ENCODE data around the gene HIVEP2. TPM values are rescaled to one million over a fixed set of nuclear protein-coding genes. Genes with fewer than 3 reads are reported as not detected.

Gene HIVEP2
- total RNA-seq, 1 experiment from 2014 or later: 9.1 TPM

- intact Hi-C loops (cut with micrococcal nuclease): no loop called here
- DNase-seq (no peak), ATAC-seq (no peak)
- no peaks in the 10 kb centered on the region for H3F3A ChIP-seq (ENCODE audit: low read length, unreplicated experiment)
- no peaks in the 10 kb centered on the region for H3K4me1 ChIP-seq (ENCODE audit: insufficient read depth, low read length)
- H3K36me3 ChIP-seq (ENCODE audit: low read depth, low read length): no peaks in the 10 kb centered on the region
- TF ChIP-seq EZH2phosphoT487 (IDR thresholded peaks at IDR 0.05; ENCODE audit: borderline replicate concordance, low read length) (no peak), EZH2 (IDR thresholded peaks at IDR 0.05; ENCODE audit: low read length, unreplicated experiment) (no peak), CTCF (conservative IDR thresholded peaks at IDR 0.05; ENCODE audit: low read depth, low read length) (no peak)
- H4K20me1 ChIP-seq (ENCODE audit: low read length): no peaks in the 10 kb centered on the region
- no peak overlapping the region for H3K4me2 ChIP-seq (ENCODE audit: low read length)
- no peak overlapping the region for H2AFZ ChIP-seq (ENCODE audit: low read length)
- no peak overlapping the region for H3K9ac ChIP-seq (ENCODE audit: low read length)
- H3K9me2 ChIP-seq (replicated peaks; ENCODE audit: low read length): no peaks in the 10 kb centered on the region
- H3K9me3 ChIP-seq (ENCODE audit: low read length): no peaks in the 10 kb centered on the region
- H3K4me3 ChIP-seq (ENCODE audit: low read length): no peak overlapping the region
- peaks cover 13% of the 10 kb centered on the region; the same call in 1 of the 2 replicates for H3K79me2 ChIP-seq (ENCODE audit: low read length)
- no TSS peak for BruUV-seq (replicated peaks)
- CTCF ChIA-PET: no interaction called here
- POLR2A ChIA-PET (ENCODE audit: unreplicated experiment): no interaction called here
- H3K27ac ChIP-seq (ENCODE audit: low read length): no peak overlapping the region
- H3K27me3 ChIP-seq (ENCODE audit: low read length): no peaks in the 10 kb centered on the region
Measured at GRCh38 chr6:142912125-142912524, 32.9 kb downstream of the HIVEP2 start.

- no peak overlapping the region for H3K27ac ChIP-seq (ENCODE audit: low read length)
- H3K9me3 ChIP-seq (ENCODE audit: low read length): no peaks in the 10 kb centered on the region
- no peaks in the 10 kb centered on the region for H4K20me1 ChIP-seq (ENCODE audit: low read length)
- H3K9me2 ChIP-seq (replicated peaks; ENCODE audit: low read length): no peaks in the 10 kb centered on the region
- no peaks in the 10 kb centered on the region for H3F3A ChIP-seq (ENCODE audit: low read length, unreplicated experiment)
- BruUV-seq (replicated peaks): no TSS peak
- TF ChIP-seq EZH2 (IDR thresholded peaks at IDR 0.05; ENCODE audit: low read length, unreplicated experiment): no peak
- no peak for TF ChIP-seq CTCF (conservative IDR thresholded peaks at IDR 0.05; ENCODE audit: low read depth, low read length)
- TF ChIP-seq EZH2phosphoT487 (IDR thresholded peaks at IDR 0.05; ENCODE audit: borderline replicate concordance, low read length): no peak
- ChIA-PET POLR2A (ENCODE audit: unreplicated experiment) (no interaction called here), CTCF (no interaction called here)
- peaks cover 20% of the 10 kb centered on the region; the same call in 1 of the 2 replicates for H3K79me2 ChIP-seq (ENCODE audit: low read length)
- no peak overlapping the region for H2AFZ ChIP-seq (ENCODE audit: low read length)
- ATAC-seq: no peak
- no peak overlapping the region for H3K9ac ChIP-seq (ENCODE audit: low read length)
- no peaks in the 10 kb centered on the region for H3K4me1 ChIP-seq (ENCODE audit: insufficient read depth, low read length)
- no peaks in the 10 kb centered on the region for H3K36me3 ChIP-seq (ENCODE audit: low read depth, low read length)
- intact Hi-C loops (cut with micrococcal nuclease): no loop called here
- no peak for DNase-seq
- H3K27me3 ChIP-seq (ENCODE audit: low read length): no peaks in the 10 kb centered on the region
- no peak overlapping the region for H3K4me3 ChIP-seq (ENCODE audit: low read length)
- H3K4me2 ChIP-seq (ENCODE audit: low read length): no peak overlapping the region
Measured at GRCh38 chr6:142911430-142911829, 33.5 kb downstream of the HIVEP2 start.

GRCh38 chr6:142909686-142910085, 35.3 kb downstream of the HIVEP2 start:
- peaks cover 32% of the 10 kb centered on the region for H3K79me2 ChIP-seq (ENCODE audit: low read length)
- ATAC-seq (no peak), DNase-seq (no peak)
- no peaks in the 10 kb centered on the region for H3K27me3 ChIP-seq (ENCODE audit: low read length)
- BruUV-seq (replicated peaks): no TSS peak
- no peak overlapping the region for H2AFZ ChIP-seq (ENCODE audit: low read length)
- no peaks in the 10 kb centered on the region for H3F3A ChIP-seq (ENCODE audit: low read length, unreplicated experiment)
- H3K4me1 ChIP-seq (ENCODE audit: insufficient read depth, low read length): peaks cover 2% of the 10 kb centered on the region; the same call in 1 of the 2 replicates
- CTCF ChIA-PET: no interaction called here
- no peak overlapping the region for H3K27ac ChIP-seq (ENCODE audit: low read length)
- H3K9me2 ChIP-seq (replicated peaks; ENCODE audit: low read length): no peaks in the 10 kb centered on the region
- intact Hi-C loops (cut with micrococcal nuclease): loop anchor here (10.0 kb wide), 1 partner anchor 435 kb away; no protein-coding TSS in a partner anchor
- POLR2A ChIA-PET (ENCODE audit: unreplicated experiment): no interaction called here
- no peaks in the 10 kb centered on the region for H3K9me3 ChIP-seq (ENCODE audit: low read length)
- no peaks in the 10 kb centered on the region for H4K20me1 ChIP-seq (ENCODE audit: low read length)
- no peaks in the 10 kb centered on the region for H3K36me3 ChIP-seq (ENCODE audit: low read depth, low read length)
- H3K4me3 ChIP-seq (ENCODE audit: low read length): no peak overlapping the region
- no peak overlapping the region for H3K4me2 ChIP-seq (ENCODE audit: low read length)
- TF ChIP-seq EZH2phosphoT487 (IDR thresholded peaks at IDR 0.05; ENCODE audit: borderline replicate concordance, low read length) (no peak), EZH2 (IDR thresholded peaks at IDR 0.05; ENCODE audit: low read length, unreplicated experiment) (no peak), CTCF (conservative IDR thresholded peaks at IDR 0.05; ENCODE audit: low read depth, low read length) (no peak)
- H3K9ac ChIP-seq (ENCODE audit: low read length): no peak overlapping the region

Measured in PC-3 (cell line).